Parathyroid adenoma (tissue), 2 donors: ENCODE data around the gene CCR6.

Source experiments
- H2AFZ ChIP-seq: fragments of 300-600 bp; sonication (generic); one replicate; pipeline ENCODE4 v1.7.0; 2017; ENCODE audit warnings: antibody characterized with exemption, mild to moderate bottlenecking
- H3K27ac ChIP-seq: fragments of 300-600 bp; sonication (generic); one replicate; pipeline ENCODE4 v1.7.0; 2017
- H3K27me3 ChIP-seq: fragments of 300-600 bp; sonication (generic); one replicate; pipeline ENCODE4 v1.7.0; 2017; ENCODE audit warnings: low read length; ENCODE audit not compliant: control insufficient read depth, insufficient read depth
- H3K36me3 ChIP-seq: fragments of 300-600 bp; sonication (generic); one replicate; pipeline ENCODE4 v1.7.0; 2017; ENCODE audit warnings: low read length; ENCODE audit not compliant: control insufficient read depth, insufficient read depth
- H3K4me1 ChIP-seq: fragments of 300-600 bp; sonication (generic); one replicate; pipeline ENCODE4 v1.7.0; 2017; ENCODE audit warnings: control low read depth
- H3K4me2 ChIP-seq: fragments of 300-600 bp; sonication (generic); one replicate; pipeline ENCODE4 v1.7.0; 2017; ENCODE audit warnings: low read length
- H3K4me3 ChIP-seq: fragments of 300-600 bp; sonication (generic); one replicate; pipeline ENCODE4 v1.7.0; 2017; ENCODE audit warnings: low read depth, low read length
- H3K79me2 ChIP-seq: fragments of 300-600 bp; sonication (generic); one replicate; pipeline ENCODE4 v1.7.0; 2017; ENCODE audit warnings: control low read depth
- H3K9ac ChIP-seq: fragments of 300-600 bp; sonication (generic); one replicate; pipeline ENCODE4 v1.7.0; 2017; ENCODE audit warnings: mild to moderate bottlenecking
- H3K9me3 ChIP-seq: fragments of 300-600 bp; sonication (generic); one replicate; pipeline ENCODE4 v1.7.0; 2017; ENCODE audit warnings: low read length; ENCODE audit not compliant: control insufficient read depth
- CTCF ChIP-seq: fragments of 300-600 bp; sonication (generic); IDR thresholded peaks from one replicate; pipeline ENCODE4 v1.7.0; 2017; ENCODE audit warnings: antibody characterized with exemption, mild to moderate bottlenecking
- donor health status: primary hyperparathyroidism.

Gene CCR6

GRCh38 chr6:167153521-167153959 lies 30.6 kb downstream of the CCR6 start:
- Histone ChIP-seq H3K36me3 (no peaks in the 10 kb centered on the region), H3K4me2 (peak overlapping the region; percentile 6), H3K9me3 (no peaks in the 10 kb centered on the region), H3K27me3 (no peaks in the 10 kb centered on the region), H3K4me3 (no peak overlapping the region), H3K27ac (no peak overlapping the region), H2AFZ (peak overlapping the region; percentile 42), H3K79me2 (no peaks in the 10 kb centered on the region), H3K9ac (no peak overlapping the region), H3K4me1 (no peaks in the 10 kb centered on the region)
- no peak for TF ChIP-seq CTCF

DNA sequence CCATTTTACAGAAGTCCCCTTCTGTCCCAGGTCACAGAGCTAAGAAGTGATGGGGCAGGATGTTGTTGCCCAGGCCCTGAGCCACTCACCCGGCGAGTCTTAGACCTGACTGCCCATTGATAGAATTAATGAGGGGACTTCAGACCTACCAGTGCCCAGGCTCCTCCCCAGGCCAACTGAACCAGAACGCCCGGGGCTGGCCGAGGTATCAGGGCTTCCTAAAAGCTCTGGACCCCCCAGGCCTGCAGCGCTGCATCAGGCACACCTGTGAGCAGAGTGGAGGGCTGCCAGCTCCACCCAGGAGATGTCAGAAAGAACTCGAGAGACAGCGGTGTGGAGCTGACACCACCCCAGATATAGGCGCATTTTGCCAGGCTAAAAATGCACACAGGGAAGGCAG lies 31.4 kb downstream of the CCR6 start:
- Histone ChIP-seq H3K4me2 (no peak overlapping the region), H3K27me3 (no peaks in the 10 kb centered on the region), H2AFZ (no peak overlapping the region), H3K9ac (no peak overlapping the region), H3K4me1 (no peaks in the 10 kb centered on the region), H3K4me3 (no peak overlapping the region), H3K79me2 (no peaks in the 10 kb centered on the region), H3K9me3 (no peaks in the 10 kb centered on the region), H3K27ac (no peak overlapping the region), H3K36me3 (no peaks in the 10 kb centered on the region)
- no peak for TF ChIP-seq CTCF

DNA sequence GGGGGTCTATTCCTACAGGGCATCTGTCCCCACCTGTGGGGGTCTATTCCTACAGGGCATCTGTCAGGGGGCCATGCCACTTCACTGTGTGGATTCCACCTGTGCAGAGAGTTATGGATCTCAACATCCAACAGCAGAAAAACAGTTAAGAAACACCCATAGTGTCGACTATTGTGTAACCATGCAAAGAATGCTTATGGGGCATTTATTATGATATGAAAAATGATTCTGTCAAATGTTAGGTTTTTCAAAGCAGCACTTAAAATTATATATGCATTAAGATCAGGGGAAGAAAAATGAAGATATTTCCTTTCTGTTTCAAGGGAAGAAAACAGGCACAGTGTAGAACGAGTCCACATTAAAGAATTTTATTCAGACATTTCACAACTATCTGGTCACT lies 32.0 kb downstream of the CCR6 start:
- H3K9ac ChIP-seq: no peak overlapping the region

GRCh38 chr6:167157414-167157813 lies 34.5 kb downstream of the CCR6 start:
- Histone ChIP-seq H3K9me3 (no peaks in the 10 kb centered on the region), H3K4me3 (no peak overlapping the region), H2AFZ (no peak overlapping the region), H3K36me3 (no peaks in the 10 kb centered on the region), H3K27ac (no peak overlapping the region), H3K9ac (no peak overlapping the region), H3K79me2 (no peaks in the 10 kb centered on the region), H3K4me2 (no peak overlapping the region), H3K27me3 (no peaks in the 10 kb centered on the region), H3K4me1 (no peaks in the 10 kb centered on the region)
- TF ChIP-seq CTCF: no peak

More for the DNA sequence above, 32.0 kb downstream of the CCR6 start:
- Histone ChIP-seq H3K36me3 (no peaks in the 10 kb centered on the region), H3K9me3 (no peaks in the 10 kb centered on the region), H3K79me2 (no peaks in the 10 kb centered on the region), H2AFZ (no peak overlapping the region), H3K27me3 (no peaks in the 10 kb centered on the region), H3K4me3 (no peak overlapping the region), H3K4me1 (no peaks in the 10 kb centered on the region), H3K4me2 (no peak overlapping the region), H3K27ac (no peak overlapping the region)
- TF ChIP-seq CTCF: no peak

DNA sequence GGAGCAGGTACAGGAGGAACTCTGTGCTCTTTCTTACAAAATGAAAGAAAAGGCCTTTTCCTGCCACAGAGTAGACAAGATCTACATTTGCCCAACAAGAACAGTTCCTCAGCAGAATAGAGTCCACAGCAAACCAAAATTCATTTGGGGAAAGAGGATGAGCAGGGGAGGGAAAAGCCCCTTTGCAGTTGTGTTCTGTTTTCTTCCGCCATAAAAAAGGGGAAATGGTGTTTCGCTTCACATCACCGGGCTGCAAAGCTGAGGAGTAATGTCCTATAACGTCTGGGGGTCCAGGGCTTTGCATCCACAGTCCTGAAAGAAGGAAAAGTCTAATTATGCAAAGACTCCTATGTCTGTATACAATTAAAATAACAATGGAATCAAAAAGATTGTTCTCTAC lies 35.0 kb downstream of the CCR6 start, which contains the start of gene GPR31:
GPR31 (minus strand) TSS at position 118 of the 400 bp plus-strand sequence. CDS start 149 bp downstream, outside the sequence.
- Histone ChIP-seq H3K79me2 (no peaks in the 10 kb centered on the region), H3K4me2 (no peak within 1 kb of the TSS), H3K27me3 (no peaks in the 10 kb centered on the region), H3K4me3 (no peak within 1 kb of the TSS), H3K27ac (no peak within 1 kb of the TSS), H2AFZ (no peak within 1 kb of the TSS), H3K9me3 (no peaks in the 10 kb centered on the region), H3K4me1 (no peaks in the 10 kb centered on the region), H3K36me3 (no peaks in the 10 kb centered on the region), H3K9ac (no peak within 1 kb of the TSS)
- no peak for TF ChIP-seq CTCF
